ENCODE data around the gene BRI3BP. TPM values are rescaled to one million over a fixed set of nuclear protein-coding genes. Genes with fewer than 3 reads are reported as not detected.
A peak's percentile ranks its signal among the peaks of the same experiment; 100 is the strongest.

BRI3BP gene
- total RNA-seq (2013): 6.2 TPM
- polyA plus RNA-seq (1 to 10 TPM; 4.4 to 6.9 (median 5.0) TPM), polyA minus RNA-seq (2.8 and 4.7 TPM in 2 replicates), total RNA-seq (1.2 to 27.4 (median 19.3) reads per million in 11 experiments)

- Histone ChIP-seq H3K36me3 (replicated peaks in 1 of 2; ENCODE audit: control insufficient read depth in 1 of 2, insufficient read depth in 2 of 2, low read length in 2 of 2) (no peaks in the 10 kb centered on the region), H3K4me3 (replicated peaks in 1 of 3; ENCODE audit: low read depth in 2 of 3, low read length in 3 of 3) (peak within 1 kb of the TSS; percentile 59 to 99 (median 81)), H3K79me2 (ENCODE audit: insufficient read depth, low read length) (peaks cover 55% of the 10 kb centered on the region), H3K9me3 (replicated peaks in 1 of 2; ENCODE audit: control insufficient read depth in 1 of 2, insufficient read depth in 1 of 2, low read length in 2 of 2) (no peaks in the 10 kb centered on the region), H3K4me2 (replicated peaks; ENCODE audit: extremely low read depth, low read length, poor library complexity, severe bottlenecking) (peak within 1 kb of the TSS; percentile 100), H3K27ac (ENCODE audit: low read depth in 1 of 2, low read length in 2 of 2) (peak within 1 kb of the TSS; percentile 3 to 68), H2AFZ (ENCODE audit: insufficient read depth, low read depth, low read length, poor library complexity, severe bottlenecking) (peak within 1 kb of the TSS; percentile 85), H4K20me1 (ENCODE audit: insufficient read depth, low read length) (peaks cover 4% of the 10 kb centered on the region), H3K27me3 (ENCODE audit: control insufficient read depth in 2 of 2, insufficient read depth in 2 of 2, low read length in 2 of 2) (no peaks in the 10 kb centered on the region), H3K9ac (ENCODE audit: insufficient read depth, low read length, poor library complexity, severe bottlenecking) (peak within 1 kb of the TSS; percentile 64), H3K4me1 (ENCODE audit: control insufficient read depth in 1 of 2, insufficient read depth in 2 of 2, low read length in 2 of 2) (peaks cover 39 to 45% of the 10 kb centered on the region in 2 donors)
- no peak for TF ChIP-seq CTCF (IDR thresholded peaks at IDR 0.05)
- peak in 1 of 3 donors; percentile 27 for DNase-seq
- under 1% methylated on average over 104 of the region's 112 CpGs for WGBS (ENCODE audit: insufficient coverage)
- Mint-ChIP-seq H3K4me1 (peaks cover 42% of the 10 kb centered on the region), H3K27ac (peak within 1 kb of the TSS; percentile 49 to 91 (median 83)), H3K4me3 (peak within 1 kb of the TSS; percentile 93 to 97), H3K27me3 (ENCODE audit: low read depth in 3 of 3) (peaks cover 0 to 2% (median 0%) of the 10 kb centered on the region in 3 donors), H3K9me3 (peaks cover 0 to 4% (median 0%) of the 10 kb centered on the region in 7 donors), H3K36me3 (no peaks in the 10 kb centered on the region)
- intact Hi-C loops (cut with micrococcal nuclease): loop anchor here in 1 of 2 donors (5.0 kb wide), 1 partner anchor 73 kb away; the partner anchor contains the start of gene AACS
Measured at GRCh38 chr12:124993626-124994436, at the start of gene BRI3BP. Gene BRI3BP, plus strand, starts transcription at chr12:124993645. Its CDS starts 146 bp downstream, at chr12:124993791.

- Histone ChIP-seq H3K4me3 (replicated peaks in 1 of 3; ENCODE audit: low read depth in 2 of 3, low read length in 3 of 3) (no peak overlapping the region), H4K20me1 (ENCODE audit: insufficient read depth, low read length) (no peaks in the 10 kb centered on the region), H3K79me2 (ENCODE audit: insufficient read depth, low read length) (no peaks in the 10 kb centered on the region), H3K4me1 (ENCODE audit: control insufficient read depth in 1 of 2, insufficient read depth in 2 of 2, low read length in 2 of 2) (peaks cover 17 to 18% of the 10 kb centered on the region in 2 donors), H3K4me2 (replicated peaks; ENCODE audit: extremely low read depth, low read length, poor library complexity, severe bottlenecking) (peak overlapping the region; percentile 35), H3K27me3 (ENCODE audit: control insufficient read depth in 2 of 2, insufficient read depth in 2 of 2, low read length in 2 of 2) (no peaks in the 10 kb centered on the region), H3K9ac (ENCODE audit: insufficient read depth, low read length, poor library complexity, severe bottlenecking) (peak overlapping the region; percentile 8), H3K9me3 (replicated peaks in 1 of 2; ENCODE audit: control insufficient read depth in 1 of 2, insufficient read depth in 1 of 2, low read length in 2 of 2) (no peaks in the 10 kb centered on the region), H3K27ac (ENCODE audit: low read depth in 1 of 2, low read length in 2 of 2) (peak overlapping the region in 1 of 2 donors; percentile 50), H3K36me3 (replicated peaks in 1 of 2; ENCODE audit: control insufficient read depth in 1 of 2, insufficient read depth in 2 of 2, low read length in 2 of 2) (peaks cover 37 to 41% of the 10 kb centered on the region in 2 donors), H2AFZ (ENCODE audit: insufficient read depth, low read depth, low read length, poor library complexity, severe bottlenecking) (no peak overlapping the region)
- Mint-ChIP-seq H3K27me3 (ENCODE audit: low read depth in 3 of 3) (peaks cover 0 to 3% (median 1%) of the 10 kb centered on the region in 3 donors), H3K27ac (peak overlapping the region in 5 of 7 donors; percentile 47 to 84 (median 81)), H3K4me3 (peak overlapping the region; percentile 3 to 76), H3K36me3 (peaks cover 44 to 62% of the 10 kb centered on the region in 2 donors), H3K9me3 (no peaks in the 10 kb centered on the region), H3K4me1 (peaks cover 18% of the 10 kb centered on the region)
- no peak for TF ChIP-seq CTCF (IDR thresholded peaks at IDR 0.05)
- 70% methylated on average over 9 of the region's 10 CpGs for WGBS (ENCODE audit: insufficient coverage)
- DNase-seq: no peak
- intact Hi-C loops (cut with micrococcal nuclease): no loop called here
Measured at GRCh38 chr12:124946447-124946793, 47.0 kb upstream of the BRI3BP start.
